Naive B cell (primary cell): Measurements from ENCODE around the gene FNDC5. TPM values are rescaled to one million over a fixed set of nuclear protein-coding genes. Genes with fewer than 3 reads are reported as not detected.

Experiments used
- ATAC-seq, 2 donors: fragments of 150-1000 bp; cut with Tn5 transposase; 2 replicates each; pipeline ENCODE4 v1.10.0; 2021; ENCODE audit warnings: low read depth in 2 of 2, mild to moderate bottlenecking in 2 of 2, moderate library complexity in 2 of 2
- DNase-seq: peaks from one replicate; pipeline ENCODE4 v3.0.0; 2022
- H3K27ac Mint-ChIP-seq, 6 donors: one replicate each; pipeline ENCODE4 v1.8.0; 2020 to 2022; ENCODE audit warnings: mild to moderate bottlenecking in 6 of 6, mixed read lengths in 6 of 6, moderate library complexity in 5 of 6, inconsistent platforms in 2 of 6
- H3K27me3 Mint-ChIP-seq, 3 donors: one replicate each; pipeline ENCODE4 v1.8.0; 2021 to 2022; ENCODE audit warnings: mixed read lengths in 3 of 3, mild to moderate bottlenecking in 1 of 3
- H3K36me3 Mint-ChIP-seq, 2 donors: one replicate each; pipeline ENCODE4 v1.8.0; 2020 to 2022; ENCODE audit warnings: mixed read lengths in 2 of 2, inconsistent platforms in 1 of 2, mild to moderate bottlenecking in 1 of 2
- H3K4me1 Mint-ChIP-seq, 3 donors: one replicate each; pipeline ENCODE4 v1.8.0; 2020 to 2022; ENCODE audit warnings: mixed read lengths in 3 of 3, inconsistent platforms in 1 of 3, mild to moderate bottlenecking in 1 of 3, moderate library complexity in 1 of 3
- H3K4me3 Mint-ChIP-seq, 8 donors: one replicate each; pipeline ENCODE4 v1.8.0; 2020 to 2022; ENCODE audit warnings: mild to moderate bottlenecking in 8 of 8, mixed read lengths in 8 of 8, moderate library complexity in 8 of 8, inconsistent platforms in 2 of 8
- H3K9me3 Mint-ChIP-seq, 7 donors: one replicate each; pipeline ENCODE4 v1.8.0; 2020 to 2022; ENCODE audit warnings: mixed read lengths in 7 of 7, mild to moderate bottlenecking in 5 of 7, inconsistent platforms in 2 of 7, moderate library complexity in 1 of 7
- polyA plus RNA-seq, 6 donors: library from polyadenylated mRNA; unstranded; fragments of 300-500 nt; fragmentation: Illumina TruSeq; gene quantifications; one replicate each; pipeline ENCODE4 v1.2.3, GENCODE V29; 2021; ENCODE audit warnings: low read depth in 6 of 6

Gene FNDC5
- polyA plus RNA-seq, 6 donors from 2014 or later: 0.20 TPM; not detected in 5

- Mint-ChIP-seq H3K4me3 (peak overlapping the region; percentile 30 to 85 (median 79)), H3K36me3 (peaks cover 0 to 10% of the 10 kb centered on the region in 2 donors), H3K27me3 (peaks cover 54 to 97% (median 86%) of the 10 kb centered on the region in 3 donors), H3K9me3 (peaks cover 0 to 6% (median 3%) of the 10 kb centered on the region in 7 donors), H3K27ac (peak overlapping the region in 1 of 6 donors; percentile 67), H3K4me1 (peaks cover 13 to 17% (median 14%) of the 10 kb centered on the region in 3 donors)
- no peak for DNase-seq
- ATAC-seq: no peak
Observed at GRCh38 chr1:32894019-32894600, 23.4 kb upstream of the FNDC5 start.

- H3K27me3 Mint-ChIP-seq: peaks cover 53 to 97% (median 86%) of the 10 kb centered on the region in 3 donors
- H3K4me3 Mint-ChIP-seq: peak overlapping the region; percentile 30 to 86 (median 80)
- peaks cover 0 to 6% (median 3%) of the 10 kb centered on the region in 7 donors for H3K9me3 Mint-ChIP-seq
- ATAC-seq: peak in 1 of 2 donors; percentile 29
- peak overlapping the region in 1 of 6 donors; percentile 67 for H3K27ac Mint-ChIP-seq
- DNase-seq: no peak
- peaks cover 0 to 10% of the 10 kb centered on the region in 2 donors for H3K36me3 Mint-ChIP-seq
- H3K4me1 Mint-ChIP-seq: peaks cover 13 to 17% (median 14%) of the 10 kb centered on the region in 3 donors
Observed at GRCh38 chr1:32893198-32894018, 22.7 kb upstream of the FNDC5 start.

DNA sequence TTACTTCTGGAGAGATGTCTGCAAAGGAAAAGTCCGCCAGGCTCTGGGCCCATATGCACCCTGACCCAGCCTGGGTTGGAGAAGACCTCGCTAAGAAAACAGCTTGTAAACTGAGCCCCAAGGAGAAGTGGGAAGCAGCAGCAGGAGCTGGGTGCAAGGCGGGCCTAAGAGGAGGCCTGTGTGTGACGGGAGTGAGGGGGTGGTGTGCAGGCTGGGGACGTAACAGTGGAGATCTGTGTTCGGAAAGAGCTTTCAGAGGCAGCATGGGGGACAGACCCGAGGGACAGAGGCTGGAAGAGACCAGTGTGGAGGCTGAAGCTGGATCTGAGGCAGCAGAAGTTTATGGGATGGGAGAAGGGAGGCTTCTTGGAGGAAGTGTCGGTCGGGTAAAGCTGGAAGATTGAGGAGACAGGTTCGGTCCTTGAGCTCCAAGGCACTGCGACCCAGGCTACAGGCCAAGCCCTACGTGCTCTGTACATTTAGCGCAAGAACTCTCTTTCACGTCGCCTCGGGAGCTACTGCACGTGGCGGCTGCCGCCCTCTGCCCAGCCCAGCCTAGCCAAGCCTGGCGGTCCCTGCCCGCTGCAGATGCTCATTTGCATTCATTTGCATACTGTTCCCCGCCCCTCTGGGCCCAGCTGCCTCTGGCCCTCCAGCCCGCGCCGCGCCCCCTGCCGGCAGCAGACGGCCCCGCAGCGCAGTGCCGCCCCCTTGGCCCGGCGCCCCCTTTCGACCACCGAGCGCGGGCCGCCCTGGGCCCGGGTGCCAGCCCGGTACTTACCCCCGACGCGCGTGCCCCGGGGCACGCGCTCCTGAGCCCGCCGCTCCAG is 21.9 kb upstream of the FNDC5 start:
- ATAC-seq (peak; percentile 81 to 83), DNase-seq (peak; percentile 31)
- Mint-ChIP-seq H3K27me3 (peaks cover 55 to 97% (median 86%) of the 10 kb centered on the region in 3 donors), H3K27ac (peak overlapping the region in 1 of 6 donors; percentile 39), H3K36me3 (peaks cover 0 to 10% of the 10 kb centered on the region in 2 donors), H3K9me3 (peaks cover 0 to 6% (median 3%) of the 10 kb centered on the region in 7 donors), H3K4me3 (peak overlapping the region; percentile 33 to 86 (median 79)), H3K4me1 (peaks cover 13 to 20% (median 14%) of the 10 kb centered on the region in 3 donors)

- ATAC-seq: no peak
- Mint-ChIP-seq H3K27ac (peak overlapping the region in 1 of 6 donors; percentile 12), H3K4me1 (peaks cover 14 to 27% (median 20%) of the 10 kb centered on the region in 3 donors), H3K36me3 (peaks cover 0 to 10% of the 10 kb centered on the region in 2 donors), H3K4me3 (peak overlapping the region in 5 of 8 donors; percentile 9 to 79 (median 69)), H3K9me3 (peaks cover 0 to 6% (median 3%) of the 10 kb centered on the region in 7 donors), H3K27me3 (peaks cover 52 to 97% (median 86%) of the 10 kb centered on the region in 3 donors)
- DNase-seq: no peak
Observed at GRCh38 chr1:32891630-32892029, 20.9 kb upstream of the FNDC5 start.

DNA sequence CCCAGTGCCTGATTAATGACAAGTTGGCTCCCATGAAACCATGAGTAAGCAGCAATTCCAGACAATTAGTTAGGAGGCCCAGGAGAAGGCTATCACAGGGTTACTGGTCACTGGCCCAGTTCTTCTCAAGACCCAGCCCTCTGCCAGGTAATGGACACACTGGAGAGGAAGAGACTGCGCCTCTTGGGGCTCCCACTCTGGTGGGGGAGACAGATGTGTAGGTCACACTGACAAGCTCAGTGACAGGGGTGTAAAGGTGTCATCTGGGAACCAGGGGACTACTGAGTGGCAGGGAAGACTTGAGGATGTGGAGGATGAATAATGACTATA is 20.5 kb upstream of the FNDC5 start:
- ATAC-seq (no peak), DNase-seq (no peak)
- H3K36me3 Mint-ChIP-seq: peaks cover 0 to 10% of the 10 kb centered on the region in 2 donors
- peak overlapping the region in 1 of 8 donors; percentile 37 for H3K4me3 Mint-ChIP-seq
- peaks cover 14 to 27% (median 20%) of the 10 kb centered on the region in 3 donors for H3K4me1 Mint-ChIP-seq
- H3K27ac Mint-ChIP-seq: no peak overlapping the region
- H3K9me3 Mint-ChIP-seq: peaks cover 0 to 6% (median 3%) of the 10 kb centered on the region in 7 donors
- peaks cover 48 to 94% (median 83%) of the 10 kb centered on the region in 3 donors for H3K27me3 Mint-ChIP-seq

DNA sequence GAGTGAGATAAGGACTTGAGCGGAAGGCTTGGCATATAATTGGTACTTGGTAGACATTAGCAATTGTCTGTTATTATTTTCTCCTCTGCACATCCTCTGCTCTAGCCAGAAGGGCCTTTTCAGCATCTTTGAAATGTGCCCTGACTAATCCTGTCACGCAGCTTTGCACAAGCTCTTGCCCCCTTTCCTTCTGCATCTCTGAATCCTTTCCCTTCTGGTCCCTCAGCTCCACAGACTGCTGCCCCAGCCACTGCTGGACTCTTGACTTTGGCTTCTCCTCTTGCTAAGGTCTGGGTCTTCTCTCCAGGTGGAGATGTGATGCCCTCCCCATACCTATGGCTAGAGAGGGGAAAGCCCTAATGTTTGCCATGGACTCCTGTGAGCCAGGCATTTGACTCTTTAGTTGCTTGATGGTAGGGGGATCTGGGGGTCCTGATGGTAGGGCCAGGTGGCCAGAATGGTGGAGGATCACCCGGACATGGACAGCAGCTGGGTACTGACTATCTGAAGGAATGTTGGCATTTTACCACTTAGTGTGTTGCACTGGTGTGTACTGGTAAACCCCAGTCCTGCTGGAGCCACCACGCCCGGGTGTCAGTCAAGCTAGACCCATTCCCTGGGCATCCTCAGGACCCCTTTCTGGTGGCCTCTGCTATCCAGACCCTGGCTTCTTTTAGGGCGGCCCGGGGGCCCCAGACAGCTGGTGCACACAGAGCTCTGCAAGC is 20.0 kb upstream of the FNDC5 start:
- H3K27ac Mint-ChIP-seq: peak overlapping the region in 1 of 6 donors; percentile 17
- peaks cover 0 to 6% (median 3%) of the 10 kb centered on the region in 7 donors for H3K9me3 Mint-ChIP-seq
- H3K4me1 Mint-ChIP-seq: peaks cover 14 to 30% (median 23%) of the 10 kb centered on the region in 3 donors
- H3K4me3 Mint-ChIP-seq: peak overlapping the region in 2 of 8 donors; percentile 37 to 77
- no peak for DNase-seq
- peaks cover 0 to 12% of the 10 kb centered on the region in 2 donors for H3K36me3 Mint-ChIP-seq
- no peak for ATAC-seq
- H3K27me3 Mint-ChIP-seq: peaks cover 44 to 93% (median 83%) of the 10 kb centered on the region in 3 donors

GRCh38 chr1:32889731-32890278 is 19.1 kb upstream of the FNDC5 start:
- peaks cover 51 to 93% (median 89%) of the 10 kb centered on the region in 3 donors for H3K27me3 Mint-ChIP-seq
- no peak overlapping the region for H3K27ac Mint-ChIP-seq
- H3K4me1 Mint-ChIP-seq: peaks cover 22 to 37% (median 28%) of the 10 kb centered on the region in 3 donors
- DNase-seq (no peak), ATAC-seq (no peak)
- H3K4me3 Mint-ChIP-seq: peak overlapping the region in 1 of 8 donors; percentile 13
- H3K36me3 Mint-ChIP-seq: peaks cover 0 to 18% of the 10 kb centered on the region in 2 donors
- peaks cover 0 to 6% (median 3%) of the 10 kb centered on the region in 7 donors for H3K9me3 Mint-ChIP-seq

DNA sequence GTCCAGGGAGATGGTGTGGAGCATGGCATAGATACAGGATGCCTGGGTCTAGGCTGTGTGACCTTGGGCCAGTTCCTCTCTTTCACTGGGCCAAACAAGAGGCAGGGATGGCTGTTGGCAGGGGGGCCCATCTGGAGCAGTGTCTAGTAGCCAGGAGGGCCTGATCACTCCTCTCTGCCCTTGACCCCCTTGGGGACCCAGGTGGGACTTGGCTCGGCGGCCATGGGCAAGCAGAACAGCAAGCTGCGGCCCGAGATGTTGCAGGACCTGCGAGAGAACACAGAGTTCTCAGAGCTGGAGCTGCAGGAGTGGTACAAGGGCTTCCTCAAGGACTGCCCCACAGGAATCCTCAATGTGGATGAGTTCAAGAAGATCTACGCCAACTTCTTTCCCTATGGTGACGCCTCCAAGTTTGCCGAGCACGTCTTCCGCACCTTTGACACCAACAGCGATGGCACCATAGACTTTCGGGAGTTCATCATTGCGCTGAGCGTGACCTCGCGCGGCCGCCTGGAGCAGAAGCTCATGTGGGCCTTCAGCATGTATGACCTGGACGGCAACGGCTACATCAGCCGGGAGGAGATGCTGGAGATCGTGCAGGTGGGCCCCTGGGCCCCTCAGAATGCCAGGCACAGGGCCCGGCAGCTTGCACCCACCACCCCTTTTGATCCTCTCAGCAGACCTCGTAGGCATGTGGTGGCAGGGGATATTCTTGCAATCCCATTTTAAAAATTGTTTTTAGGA is 18.1 kb upstream of the FNDC5 start:
- no peak overlapping the region for H3K4me3 Mint-ChIP-seq
- H3K27me3 Mint-ChIP-seq: peaks cover 52 to 98% (median 96%) of the 10 kb centered on the region in 3 donors
- peaks cover 0 to 18% of the 10 kb centered on the region in 2 donors for H3K36me3 Mint-ChIP-seq
- DNase-seq (no peak), ATAC-seq (no peak)
- peaks cover 0 to 6% (median 3%) of the 10 kb centered on the region in 7 donors for H3K9me3 Mint-ChIP-seq
- peaks cover 21 to 37% (median 26%) of the 10 kb centered on the region in 3 donors for H3K4me1 Mint-ChIP-seq
- no peak overlapping the region for H3K27ac Mint-ChIP-seq

- ATAC-seq (no peak), DNase-seq (no peak)
- no peak overlapping the region for H3K27ac Mint-ChIP-seq
- H3K4me1 Mint-ChIP-seq: peaks cover 20 to 31% (median 22%) of the 10 kb centered on the region in 3 donors
- H3K36me3 Mint-ChIP-seq: peaks cover 0 to 18% of the 10 kb centered on the region in 2 donors
- H3K4me3 Mint-ChIP-seq: no peak overlapping the region
- peaks cover 0 to 6% (median 3%) of the 10 kb centered on the region in 7 donors for H3K9me3 Mint-ChIP-seq
- peaks cover 59 to 97% (median 96%) of the 10 kb centered on the region in 3 donors for H3K27me3 Mint-ChIP-seq
Observed at GRCh38 chr1:32888134-32888533, 17.4 kb upstream of the FNDC5 start.

GRCh38 chr1:32887623-32888022 is 16.9 kb upstream of the FNDC5 start:
- H3K27ac Mint-ChIP-seq: no peak overlapping the region

DNA sequence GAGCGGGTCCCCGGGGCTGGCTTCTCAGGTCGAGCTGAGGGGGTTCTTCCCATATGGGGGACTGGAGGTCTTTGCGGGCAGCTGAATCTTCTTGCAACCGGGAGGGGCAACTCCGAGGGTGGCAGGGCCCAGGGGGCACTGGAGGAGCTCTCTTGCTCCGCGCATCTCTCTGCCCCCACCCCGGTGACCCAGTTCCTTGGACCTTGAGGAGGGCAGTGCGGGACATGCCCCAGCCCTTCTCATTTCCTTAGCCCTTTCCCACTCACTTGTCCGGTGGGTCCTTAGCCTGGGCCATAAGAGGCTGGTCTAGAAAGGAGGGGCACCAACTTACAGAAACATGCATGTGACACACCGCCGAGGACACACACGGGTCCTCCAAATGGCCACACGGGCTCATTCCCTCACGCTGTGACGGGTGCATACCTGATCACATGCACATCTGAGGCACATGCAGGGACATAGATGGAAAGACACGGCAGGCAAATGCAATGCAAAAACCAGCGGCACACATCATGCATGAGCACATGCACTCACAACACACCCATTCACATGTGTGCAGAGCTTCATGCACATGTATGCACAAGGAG is 16.2 kb upstream of the FNDC5 start:
- no peak for DNase-seq
- no peak for ATAC-seq
- H3K4me3 Mint-ChIP-seq: peak overlapping the region in 1 of 8 donors; percentile 12
- peaks cover 50 to 91% (median 86%) of the 10 kb centered on the region in 3 donors for H3K27me3 Mint-ChIP-seq
- peaks cover 11 to 21% (median 15%) of the 10 kb centered on the region in 3 donors for H3K4me1 Mint-ChIP-seq
- peaks cover 0 to 10% of the 10 kb centered on the region in 2 donors for H3K36me3 Mint-ChIP-seq
- no peak overlapping the region for H3K27ac Mint-ChIP-seq
- no peaks in the 10 kb centered on the region for H3K9me3 Mint-ChIP-seq

More at GRCh38 chr1:32887623-32888022, 16.9 kb upstream of the FNDC5 start:
- ATAC-seq: no peak
- Mint-ChIP-seq H3K4me3 (peak overlapping the region in 4 of 8 donors; percentile 3 to 25 (median 17)), H3K4me1 (peaks cover 18 to 28% (median 21%) of the 10 kb centered on the region in 3 donors), H3K27me3 (peaks cover 57 to 92% (median 92%) of the 10 kb centered on the region in 3 donors), H3K36me3 (peaks cover 0 to 17% of the 10 kb centered on the region in 2 donors), H3K9me3 (peaks cover 0 to 6% (median 3%) of the 10 kb centered on the region in 7 donors)
- DNase-seq: no peak
